ENCODE measurements around the gene EHD4.

The EHD4 gene

GRCh38 chr15:41936649-41937567, 35.4 kb downstream of the EHD4 start:
- TF ChIP-seq GATA1 (IDR thresholded peaks at IDR 0.05; ENCODE audit: low read depth, low read length) (no peak), POLR2A (IDR thresholded peaks at IDR 0.05; ENCODE audit: low read length) (no peak)
- DNase-seq, result no peak

- TF ChIP-seq GATA1 (IDR thresholded peaks at IDR 0.05; ENCODE audit: low read depth, low read length) (no peak), POLR2A (IDR thresholded peaks at IDR 0.05; ENCODE audit: low read length) (no peak)
- DNase-seq, result no peak
Measured at GRCh38 chr15:41936155-41936554, 36.2 kb downstream of the EHD4 start.

DNA sequence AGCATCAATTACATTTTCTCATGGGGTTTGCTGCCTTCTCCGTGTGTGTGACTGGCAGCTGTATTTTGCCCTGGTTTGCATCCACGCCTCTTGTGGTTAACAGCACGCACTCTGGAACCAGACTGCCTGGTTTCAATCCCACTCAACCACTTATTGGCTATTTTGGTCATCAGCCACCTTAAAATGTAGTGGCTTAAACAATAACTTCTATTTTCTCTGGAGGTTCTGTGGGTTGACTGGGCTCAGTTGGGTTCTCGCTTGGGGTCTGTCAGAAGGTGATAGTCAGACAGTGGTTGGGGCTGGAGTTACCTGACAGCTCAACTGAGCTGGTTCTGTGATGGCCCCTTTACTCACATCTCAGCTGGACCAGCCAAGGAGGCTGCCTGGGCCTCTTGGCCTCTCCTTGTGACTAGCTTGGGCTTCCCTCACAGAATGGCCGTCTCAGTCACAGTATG, 36.8 kb downstream of the EHD4 start:
- TF ChIP-seq GATA1 (IDR thresholded peaks at IDR 0.05; ENCODE audit: low read depth, low read length) (no peak), POLR2A (IDR thresholded peaks at IDR 0.05; ENCODE audit: low read length) (no peak)
- DNase-seq, result no peak

GRCh38 chr15:41934843-41935242, 37.5 kb downstream of the EHD4 start:
- TF ChIP-seq GATA1 (IDR thresholded peaks at IDR 0.05; ENCODE audit: low read depth, low read length), result no peak
- TF ChIP-seq POLR2A (IDR thresholded peaks at IDR 0.05; ENCODE audit: low read length), result no peak
- DNase-seq, result no peak

DNA sequence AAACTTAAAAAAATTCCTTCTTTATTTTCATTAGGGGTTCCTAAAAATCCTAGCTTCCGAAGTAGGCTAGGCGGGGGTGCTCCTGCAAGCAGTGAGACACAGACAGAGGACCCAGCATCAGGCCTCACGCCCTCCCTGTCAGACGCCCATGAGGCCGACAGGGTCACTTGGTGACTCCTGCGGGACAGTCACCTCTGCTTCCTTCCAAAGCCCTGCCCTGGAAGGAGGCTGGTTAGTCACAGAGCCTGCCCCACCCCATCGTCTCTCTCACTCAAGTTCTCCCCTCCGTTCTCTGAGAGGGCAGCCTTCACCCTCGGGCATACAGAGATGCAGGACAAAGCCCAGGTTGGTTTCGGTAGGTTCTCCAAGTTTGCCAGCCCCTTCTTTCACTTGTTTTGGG, 38.6 kb downstream of the EHD4 start:
- TF ChIP-seq GATA1 (IDR thresholded peaks at IDR 0.05; ENCODE audit: low read depth, low read length), result no peak
- no peak for TF ChIP-seq POLR2A (IDR thresholded peaks at IDR 0.05; ENCODE audit: low read length)
- no peak for DNase-seq

DNA sequence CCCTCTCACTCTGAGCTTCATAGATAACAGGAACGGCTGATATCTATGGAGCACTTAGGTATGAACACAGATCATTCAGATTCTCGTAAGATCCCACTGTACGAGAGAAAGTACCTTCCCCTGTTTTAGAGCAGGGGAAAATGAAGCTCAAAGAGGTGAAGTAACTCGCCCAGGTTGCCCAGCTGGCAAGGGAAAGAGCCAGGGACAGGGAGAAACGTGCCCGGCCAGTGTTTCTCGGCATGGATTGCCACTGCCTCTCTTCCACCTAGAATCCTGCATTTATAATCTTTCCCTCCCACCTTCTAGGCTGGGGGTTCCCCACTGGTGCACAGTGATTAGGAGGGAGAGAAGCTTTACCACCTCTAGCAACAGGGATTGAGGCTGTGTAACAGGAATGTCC, 39.0 kb downstream of the EHD4 start:
- DNase-seq, result no peak
- no peak for TF ChIP-seq POLR2A (IDR thresholded peaks at IDR 0.05; ENCODE audit: low read length)
- no peak for TF ChIP-seq GATA1 (IDR thresholded peaks at IDR 0.05; ENCODE audit: low read depth, low read length)

DNA sequence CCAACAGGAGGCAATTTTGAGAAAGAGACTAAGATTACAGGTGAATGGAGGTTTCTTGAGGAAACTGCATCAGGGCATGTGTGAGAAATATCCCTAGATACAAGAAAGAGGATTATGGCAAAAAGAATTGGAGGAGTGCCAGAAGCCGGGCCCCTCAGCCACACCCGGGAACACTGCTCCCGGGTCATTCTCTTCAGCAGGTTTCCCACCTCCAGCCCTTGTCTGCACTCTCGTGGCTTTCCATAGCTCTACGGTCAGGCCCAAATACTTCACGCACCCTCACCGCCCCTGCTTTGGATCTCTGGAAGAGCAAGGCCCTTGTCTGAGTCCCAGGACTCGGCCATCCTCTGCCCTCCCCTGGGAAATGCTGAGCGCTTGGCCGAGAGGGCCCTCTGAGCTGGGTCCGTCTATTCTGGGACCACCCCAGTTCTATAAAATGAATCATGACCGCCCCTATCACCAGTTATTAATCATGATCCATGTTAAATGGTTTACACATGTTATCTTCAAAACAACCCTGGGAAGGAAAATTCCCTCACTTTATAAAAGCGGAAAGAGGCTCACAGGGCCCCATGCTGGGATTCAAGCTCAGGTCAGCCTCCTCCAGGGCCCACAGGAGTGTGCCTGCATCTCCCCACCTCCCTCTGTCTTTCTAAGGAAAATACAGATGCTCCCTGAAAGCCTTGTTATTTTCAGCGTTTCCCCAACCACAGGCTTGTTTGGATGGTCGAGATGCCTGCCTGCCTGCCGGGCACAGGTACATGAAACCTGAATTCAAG, 39.7 kb downstream of the EHD4 start:
- TF ChIP-seq GATA1 (IDR thresholded peaks at IDR 0.05; ENCODE audit: low read depth, low read length), result no peak
- TF ChIP-seq POLR2A (IDR thresholded peaks at IDR 0.05; ENCODE audit: low read length), result no peak
- DNase-seq, result no peak

DNA sequence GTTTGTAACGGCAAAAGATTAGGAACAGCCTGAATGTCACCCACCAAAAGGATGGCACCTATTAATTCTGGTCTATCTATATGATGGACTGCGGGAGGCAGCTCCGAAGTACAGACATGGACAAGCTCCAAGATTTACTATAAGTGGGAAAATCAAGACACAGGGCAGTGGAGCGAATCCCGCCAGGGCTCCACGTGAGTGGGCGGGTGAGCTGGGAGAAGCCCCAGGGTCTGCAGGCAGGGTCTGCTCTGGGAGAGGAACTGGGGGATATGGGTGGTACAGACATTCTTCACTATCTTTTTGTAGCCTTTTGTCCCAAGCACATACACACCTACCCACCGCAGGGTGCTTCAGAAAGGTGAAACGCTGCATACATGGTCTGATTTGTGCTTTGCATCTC, 40.3 kb downstream of the EHD4 start:
- no peak for DNase-seq
- TF ChIP-seq GATA1 (IDR thresholded peaks at IDR 0.05; ENCODE audit: low read depth, low read length) (no peak), POLR2A (IDR thresholded peaks at IDR 0.05; ENCODE audit: low read length) (no peak)

GRCh38 chr15:41930867-41931222, 41.5 kb downstream of the EHD4 start:
- DNase-seq, result no peak

GRCh38 chr15:41930221-41930866, 42.0 kb downstream of the EHD4 start:
- DNase-seq, result no peak
- TF ChIP-seq GATA1 (IDR thresholded peaks at IDR 0.05; ENCODE audit: low read depth, low read length) (no peak), POLR2A (IDR thresholded peaks at IDR 0.05; ENCODE audit: low read length) (no peak)

More at GRCh38 chr15:41930867-41931222, 41.5 kb downstream of the EHD4 start:
- TF ChIP-seq GATA1 (IDR thresholded peaks at IDR 0.05; ENCODE audit: low read depth, low read length) (no peak), POLR2A (IDR thresholded peaks at IDR 0.05; ENCODE audit: low read length) (no peak)

- TF ChIP-seq POLR2A (IDR thresholded peaks at IDR 0.05; ENCODE audit: low read length) (no peak), GATA1 (IDR thresholded peaks at IDR 0.05; ENCODE audit: low read depth, low read length) (no peak)
- DNase-seq, result no peak
Measured at GRCh38 chr15:41928637-41929620, 43.4 kb downstream of the EHD4 start.

GRCh38 chr15:41928100-41928499, 44.3 kb downstream of the EHD4 start:
- no peak for DNase-seq
- TF ChIP-seq POLR2A (IDR thresholded peaks at IDR 0.05; ENCODE audit: low read length), result no peak
- no peak for TF ChIP-seq GATA1 (IDR thresholded peaks at IDR 0.05; ENCODE audit: low read depth, low read length)

- no peak for TF ChIP-seq POLR2A (IDR thresholded peaks at IDR 0.05; ENCODE audit: low read length)
- TF ChIP-seq GATA1 (IDR thresholded peaks at IDR 0.05; ENCODE audit: low read depth, low read length), result no peak
- no peak for DNase-seq
Measured at GRCh38 chr15:41927536-41927935, 44.8 kb downstream of the EHD4 start.

All from erythroblast (primary cell).